LNCaP clone FGC (cell line): Measurements from ENCODE around the gene FHIT.

ENCODE experiments used
- DNase-seq: peaks from one replicate; pipeline ENCODE4 v3.0.0-alpha.2; 2011; ENCODE audit warnings: low read depth
- H3K4me3 ChIP-seq: 2 replicates; pipeline ENCODE4 v1.5.1; 2011; ENCODE audit warnings: mild to moderate bottlenecking, low read depth, low read length, control low read depth
- CTCF ChIP-seq: IDR thresholded peaks from 2 replicates; pipeline ENCODE4 v1.5.1; 2012; ENCODE audit warnings: mild to moderate bottlenecking; ENCODE audit not compliant: control insufficient read depth, insufficient read depth; ENCODE audit errors: extremely low read depth

Gene FHIT

GRCh38 chr3:61114316-61114953 lies 136.8 kb downstream of the FHIT start:
- TF ChIP-seq CTCF: no peak
- DNase-seq: no peak

GRCh38 chr3:61111825-61112224 lies 139.4 kb downstream of the FHIT start:
- TF ChIP-seq CTCF: no peak
- no peak for DNase-seq
- no peak overlapping the region for H3K4me3 ChIP-seq

More at GRCh38 chr3:61114316-61114953, 136.8 kb downstream of the FHIT start:
- H3K4me3 ChIP-seq: no peak overlapping the region

DNA sequence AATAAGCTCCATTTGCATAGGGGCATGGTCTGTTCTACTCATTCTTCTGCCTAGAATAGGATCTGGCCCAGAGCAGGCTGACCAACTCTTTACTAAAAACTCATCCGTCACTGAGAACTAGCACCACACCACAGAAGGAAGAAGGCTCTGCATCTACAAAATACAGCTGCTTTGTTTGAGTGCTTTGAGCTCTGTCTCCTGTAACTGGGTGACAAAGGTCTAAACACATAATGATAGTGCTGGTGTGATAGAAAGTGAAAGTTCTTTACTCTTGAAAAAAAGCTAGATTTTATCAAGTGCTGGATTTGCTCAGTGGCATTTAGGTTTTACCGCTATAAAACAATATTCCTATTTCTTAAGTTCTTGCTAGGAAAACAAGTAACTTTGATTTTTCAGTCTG lies 140.7 kb downstream of the FHIT start:
- TF ChIP-seq CTCF: no peak
- DNase-seq: no peak
- no peak overlapping the region for H3K4me3 ChIP-seq

DNA sequence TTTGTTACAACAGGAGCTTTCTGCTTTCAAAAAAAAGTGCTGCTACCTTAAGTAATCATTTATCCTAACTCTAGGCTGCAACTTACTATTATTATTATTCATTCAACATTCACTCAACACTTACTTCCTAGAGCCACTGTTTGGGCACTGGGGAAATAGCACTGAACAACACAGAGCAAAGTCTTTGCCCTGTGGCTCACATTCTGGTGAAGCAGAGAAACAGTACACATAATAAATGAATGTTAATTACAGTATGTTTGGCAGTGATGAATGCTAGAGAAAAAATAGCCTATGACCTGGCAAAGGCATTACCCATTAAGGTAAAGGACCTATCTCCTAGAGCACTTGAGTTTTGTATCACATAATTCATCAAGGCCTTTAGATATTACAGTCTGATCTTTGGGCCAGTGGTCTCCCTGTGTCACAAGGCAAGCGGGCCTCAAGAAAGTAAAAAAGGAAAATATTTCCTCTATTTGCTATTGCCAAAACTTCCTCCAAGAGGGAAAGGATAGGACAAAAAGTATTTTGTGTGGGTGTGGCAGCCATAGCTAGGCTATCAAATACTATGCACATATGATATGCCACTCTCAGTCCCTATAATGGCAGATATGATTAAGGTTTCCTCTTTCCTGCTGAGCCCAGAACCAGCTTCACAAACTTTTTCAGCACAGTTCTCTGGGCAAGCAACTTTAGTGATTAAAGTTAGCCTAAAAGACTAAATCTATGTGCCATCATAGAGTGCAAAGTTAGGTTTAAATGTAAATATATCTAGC lies 142.8 kb downstream of the FHIT start:
- no peak for TF ChIP-seq CTCF
- no peak overlapping the region for H3K4me3 ChIP-seq
- no peak for DNase-seq

GRCh38 chr3:61094608-61095007 lies 156.6 kb downstream of the FHIT start:
- H3K4me3 ChIP-seq: no peak overlapping the region
- no peak for DNase-seq
- TF ChIP-seq CTCF: no peak

GRCh38 chr3:61093364-61093763 lies 157.9 kb downstream of the FHIT start:
- no peak for DNase-seq
- no peak for TF ChIP-seq CTCF
- no peak overlapping the region for H3K4me3 ChIP-seq

DNA sequence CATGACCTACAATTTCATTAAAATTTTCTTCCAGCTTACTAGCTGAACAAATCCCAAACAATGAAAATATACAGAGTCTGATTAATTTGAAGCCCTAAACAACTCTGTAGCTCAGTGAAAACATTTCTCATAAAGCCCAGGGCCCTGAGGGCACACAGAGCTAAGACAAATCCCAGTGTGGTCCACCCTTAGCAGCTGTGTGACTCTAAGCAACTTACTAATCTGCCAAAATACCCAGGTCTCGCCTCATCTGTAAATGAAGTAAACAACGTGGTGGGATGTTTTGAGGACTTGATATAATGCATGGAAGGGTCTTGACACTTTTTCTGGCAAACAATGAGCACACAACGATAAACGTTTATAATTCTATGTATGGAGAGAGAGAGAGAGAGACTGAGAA lies 158.4 kb downstream of the FHIT start:
- TF ChIP-seq CTCF: no peak
- no peak for DNase-seq

More for the DNA sequence above, 158.4 kb downstream of the FHIT start:
- no peak overlapping the region for H3K4me3 ChIP-seq
